ENCODE results near the gene PSME1. TPM values are rescaled to one million over a fixed set of nuclear protein-coding genes. Genes with fewer than 3 reads are reported as not detected.

The PSME1 gene
- total and polyA plus RNA-seq, 10 of the 15 experiments (the other 5 are each of a cell fraction or from before 2014, with no cell fraction given), result 250 to 1,378 (median 412) TPM

DNA sequence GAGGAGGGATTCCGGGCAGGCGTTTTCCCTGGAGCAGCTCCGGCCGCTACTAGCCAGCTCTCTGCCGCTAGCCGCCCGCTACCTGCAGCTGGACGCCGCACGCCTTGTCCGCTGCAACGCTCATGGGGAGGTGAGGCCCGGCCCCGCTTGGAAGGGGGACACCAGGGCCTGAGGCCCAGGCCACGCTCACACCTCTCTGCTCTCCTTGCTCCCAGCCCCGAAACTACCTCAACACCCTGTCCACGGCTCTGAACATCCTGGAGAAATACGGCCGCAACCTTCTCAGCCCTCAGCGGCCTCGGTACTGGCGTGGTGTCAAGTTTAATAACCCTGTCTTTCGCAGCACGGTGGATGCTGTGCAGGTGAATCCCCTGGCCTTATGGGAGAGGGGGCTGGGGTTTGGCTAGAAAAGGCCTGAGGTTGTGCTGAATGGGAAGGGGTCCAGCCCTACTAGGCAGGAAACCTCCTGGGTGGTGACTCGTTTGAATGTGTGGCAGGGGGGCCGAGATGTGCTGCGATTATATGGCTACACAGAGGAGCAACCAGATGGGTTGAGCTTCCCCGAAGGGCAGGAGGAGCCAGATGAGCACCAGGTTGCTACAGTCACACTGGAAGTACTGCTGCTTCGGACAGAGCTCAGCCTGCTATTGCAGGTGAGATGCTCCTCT lies 11.9 kb downstream of the PSME1 start:
- Histone ChIP-seq H3K4me3 (peak overlapping the region; percentile 82), H3K4me1 (ENCODE audit: control insufficient read depth, insufficient read depth, low read length) (peaks cover 10% of the 10 kb centered on the region), H3K4me2 (ENCODE audit: control insufficient read depth, insufficient read depth) (peak overlapping the region; percentile 48), H3K9ac (ENCODE audit: control insufficient read depth, insufficient read depth, low read length) (peak overlapping the region; percentile 81), H4K20me1 (ENCODE audit: control insufficient read depth, insufficient read depth) (no peaks in the 10 kb centered on the region), H3K27ac (ENCODE audit: control insufficient read depth, insufficient read depth) (peak overlapping the region; percentile 90), H3K27me3 (replicated peaks in 1 of 2; ENCODE audit: control insufficient read depth in 2 of 2, insufficient read depth in 2 of 2, low read length in 1 of 2) (no peaks in the 10 kb centered on the region), H3K79me2 (ENCODE audit: control insufficient read depth, insufficient read depth, low read length) (peaks cover 61% of the 10 kb centered on the region), H3K36me3 (ENCODE audit: control insufficient read depth in 2 of 2, insufficient read depth in 2 of 2, low read length in 1 of 2) (peaks cover 18 to 37% of the 10 kb centered on the region in 2 experiments), H2AFZ (ENCODE audit: control insufficient read depth, low read depth, low read length) (no peak overlapping the region), H3K9me3 (replicated peaks; ENCODE audit: control insufficient read depth, insufficient read depth, low read length) (no peaks in the 10 kb centered on the region; the same call in 2 of the 3 replicates)
- ChIA-PET CTCF (interaction anchor here (0.6 to 8.2 kb wide), 9 partner anchors 8 to 124 kb away, joined by 3 to 63 read pairs (median 5); partner anchors contain the start of genes DCAF11, IRF9, NRL and PCK2), SMC1A (ENCODE audit: uncharacterized antibody, unreplicated experiment) (interaction anchor here (1.1 to 4.8 kb wide), 7 partner anchors 8 to 94 kb away, joined by 4 to 54 read pairs (median 8); partner anchors contain the start of genes DCAF11, IPO4, IRF9 and NRL), POLR2A (interaction anchor here (0.5 to 5.8 kb wide), 13 partner anchors 9 to 369 kb away, joined by 4 to 99 read pairs (median 17); partner anchors contain the start of genes CHMP4A, DCAF11, IPO4 and IRF9), RAD21 (ENCODE audit: unreplicated experiment) (interaction anchor here (1.2 to 3.9 kb wide), 8 partner anchors 11 to 58 kb away, joined by 3 to 37 read pairs (median 16); partner anchors contain the start of genes DCAF11, IRF9, NRL and PCK2)
- intact Hi-C loops (cut with micrococcal nuclease; ENCODE audit: unreplicated experiment), result loop anchor here (1.0 to 5.0 kb wide), 2 partner anchors 13 to 149 kb away; partner anchors contain the start of genes DHRS1, IRF9 and NOP9
- 3% methylated on average over 25 of the region's 29 CpGs for WGBS (ENCODE audit: insufficient coverage, insufficient replicate concordance, low lambda C conversion rate, missing lambda C conversion rate)
- TSS peak; percentile 69 for BruUV-seq (replicated peaks)
- FAIRE-seq (no peak), ATAC-seq (peak; percentile 0; the same call in 2 of the 3 replicates), DNase-seq (ENCODE audit: low read depth, low spot score) (no peak)
- no peak for TF ChIP-seq POU2F2 (IDR thresholded peaks at IDR 0.05; ENCODE audit: borderline replicate concordance, low read depth, low read length)
- TF ChIP-seq LARP7 (IDR thresholded peaks at IDR 0.05), result 0 out of 2 replicates have a peak, but pooled peaks have one; percentile 16
- 0 out of 2 replicates have a peak, but pooled peaks have one; percentile 4 for TF ChIP-seq BACH1 (IDR thresholded peaks at IDR 0.05; ENCODE audit: borderline replicate concordance)
- TF ChIP-seq SMARCA5 (IDR thresholded peaks at IDR 0.05), result 0 out of 2 replicates have a peak, but pooled peaks have one; percentile 10
- TF ChIP-seq, protein P1, sequence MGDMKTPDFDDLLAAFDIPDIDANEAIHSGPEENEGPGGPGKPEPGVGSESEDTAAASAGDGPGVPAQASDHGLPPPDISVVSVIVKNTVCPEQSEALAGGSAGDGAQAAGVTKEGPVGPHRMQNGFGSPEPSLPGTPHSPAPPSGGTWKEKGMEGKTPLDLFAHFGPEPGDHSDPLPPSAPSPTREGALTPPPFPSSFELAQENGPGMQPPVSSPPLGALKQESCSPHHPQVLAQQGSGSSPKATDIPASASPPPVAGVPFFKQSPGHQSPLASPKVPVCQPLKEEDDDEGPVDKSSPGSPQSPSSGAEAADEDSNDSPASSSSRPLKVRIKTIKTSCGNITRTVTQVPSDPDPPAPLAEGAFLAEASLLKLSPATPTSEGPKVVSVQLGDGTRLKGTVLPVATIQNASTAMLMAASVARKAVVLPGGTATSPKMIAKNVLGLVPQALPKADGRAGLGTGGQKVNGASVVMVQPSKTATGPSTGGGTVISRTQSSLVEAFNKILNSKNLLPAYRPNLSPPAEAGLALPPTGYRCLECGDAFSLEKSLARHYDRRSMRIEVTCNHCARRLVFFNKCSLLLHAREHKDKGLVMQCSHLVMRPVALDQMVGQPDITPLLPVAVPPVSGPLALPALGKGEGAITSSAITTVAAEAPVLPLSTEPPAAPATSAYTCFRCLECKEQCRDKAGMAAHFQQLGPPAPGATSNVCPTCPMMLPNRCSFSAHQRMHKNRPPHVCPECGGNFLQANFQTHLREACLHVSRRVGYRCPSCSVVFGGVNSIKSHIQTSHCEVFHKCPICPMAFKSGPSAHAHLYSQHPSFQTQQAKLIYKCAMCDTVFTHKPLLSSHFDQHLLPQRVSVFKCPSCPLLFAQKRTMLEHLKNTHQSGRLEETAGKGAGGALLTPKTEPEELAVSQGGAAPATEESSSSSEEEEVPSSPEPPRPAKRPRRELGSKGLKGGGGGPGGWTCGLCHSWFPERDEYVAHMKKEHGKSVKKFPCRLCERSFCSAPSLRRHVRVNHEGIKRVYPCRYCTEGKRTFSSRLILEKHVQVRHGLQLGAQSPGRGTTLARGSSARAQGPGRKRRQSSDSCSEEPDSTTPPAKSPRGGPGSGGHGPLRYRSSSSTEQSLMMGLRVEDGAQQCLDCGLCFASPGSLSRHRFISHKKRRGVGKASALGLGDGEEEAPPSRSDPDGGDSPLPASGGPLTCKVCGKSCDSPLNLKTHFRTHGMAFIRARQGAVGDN (IDR thresholded peaks at IDR 0.05), result 0 out of 2 replicates have a peak, but pooled peaks have one; percentile 10
- no peak for TF ChIP-seq SP1 (IDR thresholded peaks at IDR 0.05; ENCODE audit: low read depth, low read length)
- no peak for TF ChIP-seq BMI1 (IDR thresholded peaks at IDR 0.05; ENCODE audit: borderline replicate concordance)
- peak; percentile 5; the same call in 1 of the 2 replicates for TF ChIP-seq MXI1 (IDR thresholded peaks at IDR 0.05; ENCODE audit: low read depth, low read length)
- in situ Hi-C loops (cut with MboI), result no loop called here
